A673 (cell line): ENCODE results near the gene CCR5AS.
A peak's percentile ranks its signal among the peaks of the same experiment; 100 is the strongest.

ENCODE experiments used
- BruUV-seq: library from RNA; stranded (reverse); fragments of 400-500 nt; replicated peaks from 2 replicates; lab custom pipeline; 2021; lab: Mats Ljungman, UMichigan
- CTCF ChIA-PET: fragments of 300-600 bp; sonication (Branson Sonifier 250); formaldehyde crosslinking; loops from one replicate; lab custom pipeline; 2022; ENCODE audit warnings: antibody characterized with exemption; lab: Charles Lee
- POLR2A ChIA-PET: fragments of 300-600 bp; sonication (Branson Sonifier 250); formaldehyde crosslinking; loops from one replicate; lab custom pipeline; 2022; ENCODE audit warnings: antibody characterized with exemption; ENCODE audit not compliant: low non-redundant PET; lab: Charles Lee
- DNase-seq: peaks from one replicate; pipeline ENCODE4 v3.0.0-alpha.2; 2015; ENCODE audit warnings: low spot score
- H3K27ac ChIP-seq: fragments of 200-600 bp; sonication (generic); 2 replicates; pipeline ENCODE4 v1.5.1; 2016; ENCODE audit warnings: mixed run types, low read depth, mild to moderate bottlenecking, mixed read lengths, antibody characterized with exemption, low read length; ENCODE audit not compliant: poor library complexity, severe bottlenecking
- H3K27me3 ChIP-seq: fragments of 200-600 bp; sonication (generic); replicated peaks from 2 replicates; pipeline ENCODE4 v1.6.1; 2017; ENCODE audit warnings: mixed run types, low read depth, mild to moderate bottlenecking, mixed read lengths, antibody characterized with exemption, low read length; ENCODE audit not compliant: insufficient read depth, poor library complexity
- H3K36me3 ChIP-seq: fragments of 200-600 bp; sonication (generic); 2 replicates; pipeline ENCODE4 v1.6.1; 2016; ENCODE audit warnings: mixed run types, mild to moderate bottlenecking, mixed read lengths, antibody characterized with exemption, low read length; ENCODE audit not compliant: insufficient read depth, poor library complexity, severe bottlenecking
- H3K4me1 ChIP-seq: fragments of 200-600 bp; sonication (generic); 2 replicates; pipeline ENCODE4 v1.6.1; 2017; ENCODE audit warnings: mixed run types, mild to moderate bottlenecking, mixed read lengths, antibody characterized with exemption, low read length; ENCODE audit not compliant: insufficient read depth, poor library complexity, severe bottlenecking
- H3K4me3 ChIP-seq: fragments of 200-600 bp; sonication (generic); 2 replicates; pipeline ENCODE4 v1.5.1; 2016; ENCODE audit warnings: low read depth, mixed run types, mild to moderate bottlenecking, mixed read lengths, low read length; ENCODE audit not compliant: poor library complexity, severe bottlenecking
- H3K9me3 ChIP-seq: fragments of 200-600 bp; sonication (generic); 2 replicates; pipeline ENCODE4 v1.6.1; 2016; ENCODE audit warnings: mixed run types, low read depth, mild to moderate bottlenecking, mixed read lengths, antibody characterized with exemption, low read length; ENCODE audit not compliant: poor library complexity, severe bottlenecking
- CTCF ChIP-seq: fragments of 300-800, 200-600 bp; sonication (generic); conservative IDR thresholded peaks from 2 replicates; pipeline ENCODE4 v1.5.1; 2017; ENCODE audit warnings: low read depth, mild to moderate bottlenecking, antibody characterized with exemption, low read length, moderate library complexity, mixed read lengths
- EZH2 ChIP-seq: fragments of 200-600 bp; sonication (generic); IDR thresholded peaks from 2 replicates; pipeline ENCODE4 v1.6.1; 2017; ENCODE audit warnings: borderline replicate concordance, low read depth, mild to moderate bottlenecking, mixed read lengths, antibody characterized with exemption, low read length; ENCODE audit not compliant: poor library complexity, severe bottlenecking
- intact Hi-C: fragments of 100-400 bp; cut with micrococcal nuclease; formaldehyde crosslinking; loops from one replicate; pipeline ENCODE4 v1.10.0; 2022; ENCODE audit not compliant: unreplicated experiment

The CCR5AS gene

GRCh38 chr3:46374755-46375154 lies 32.1 kb downstream of the CCR5AS start:
- intact Hi-C loops, result loop anchor here (10.0 kb wide), 1 partner anchor 160 kb away; no protein-coding TSS in a partner anchor
- Histone ChIP-seq H3K4me3 (no peak overlapping the region), H3K4me1 (no peaks in the 10 kb centered on the region), H3K36me3 (no peaks in the 10 kb centered on the region), H3K27ac (no peak overlapping the region), H3K9me3 (no peaks in the 10 kb centered on the region), H3K27me3 (peaks cover 26% of the 10 kb centered on the region)
- ChIA-PET POLR2A (no interaction called here), CTCF (no interaction called here)
- no peak for DNase-seq
- BruUV-seq, result no TSS peak
- TF ChIP-seq EZH2 (no peak), CTCF (no peak)

- H3K4me3 ChIP-seq, result no peak overlapping the region
- no TSS peak for BruUV-seq
- CTCF ChIA-PET, result interaction anchor here (0.6 to 0.7 kb wide), 2 partner anchors 9 to 164 kb away, joined by 3 read pairs; no protein-coding TSS in a partner anchor
- POLR2A ChIA-PET, result no interaction called here
- H3K27ac ChIP-seq, result no peak overlapping the region
- no peak for DNase-seq
- peaks cover 30% of the 10 kb centered on the region for H3K27me3 ChIP-seq
- no peaks in the 10 kb centered on the region for H3K36me3 ChIP-seq
- intact Hi-C loops, result loop anchor here (10.0 kb wide), 1 partner anchor 158 kb away; no protein-coding TSS in a partner anchor
- H3K9me3 ChIP-seq, result no peaks in the 10 kb centered on the region
- no peaks in the 10 kb centered on the region for H3K4me1 ChIP-seq
- no peak for TF ChIP-seq EZH2
- TF ChIP-seq CTCF, result peak; percentile 37
Measured at GRCh38 chr3:46372492-46373359, 34.1 kb downstream of the CCR5AS start.

GRCh38 chr3:46371519-46372340 lies 35.1 kb downstream of the CCR5AS start:
- no peak for TF ChIP-seq CTCF
- no peak for TF ChIP-seq EZH2
- Histone ChIP-seq H3K4me1 (no peaks in the 10 kb centered on the region), H3K9me3 (no peaks in the 10 kb centered on the region), H3K4me3 (no peak overlapping the region), H3K27me3 (peaks cover 30% of the 10 kb centered on the region), H3K36me3 (no peaks in the 10 kb centered on the region), H3K27ac (no peak overlapping the region)
- ChIA-PET CTCF (interaction anchor here (0.7 kb wide), 1 partner anchor 8 kb away, joined by 3 read pairs; no protein-coding TSS in a partner anchor), POLR2A (no interaction called here)
- no TSS peak for BruUV-seq
- intact Hi-C loops, result loop anchor here (10.0 kb wide), 1 partner anchor 157 kb away; no protein-coding TSS in a partner anchor
- no peak for DNase-seq
